HepG2 (cell line): ENCODE measurements around the gene ACTN3. TPM values are rescaled to one million over a fixed set of nuclear protein-coding genes. Genes with fewer than 3 reads are reported as not detected.

ENCODE experiments used
- ATAC-seq: fragments of 200-7000 bp; cut with Tn5 transposase; 3 replicates; pipeline ENCODE4 v1.9.1; 2020; ENCODE audit warnings: mild to moderate bottlenecking, moderate library complexity
- BruUV-seq: library from RNA; stranded (reverse); fragments of 400-500 nt; replicated peaks from 2 replicates; lab custom pipeline; 2021; lab: Mats Ljungman, UMichigan
- CTCF ChIA-PET: fragments of 300-600 bp; formaldehyde crosslinking; extraction: SDS; loops from one replicate; lab custom pipeline; 2021; ENCODE audit warnings: low total read pairs, inconsistent platforms, low intra/inter-chr PET ratio; lab: Yijun Ruan, JAX
- POLR2A ChIA-PET: fragments of 350-600 bp; sonication (Branson Sonifier 250); formaldehyde crosslinking; loops from one replicate; lab custom pipeline; 2020; ENCODE audit warnings: antibody characterized with exemption, inconsistent platforms; lab: Yijun Ruan, JAX
- DNase-seq: peaks from one replicate; pipeline ENCODE4 v3.0.0-alpha.2; 2015; ENCODE audit warnings: low spot score
- FAIRE-seq: peaks from 3 replicates; lab custom pipeline; 2011; peaks lifted over from hg19 to GRCh38; lab: Jason Lieb, UNC
- H2AFZ ChIP-seq: one replicate; pipeline ENCODE4 v1.6.1; 2011; ENCODE audit warnings: low read length, inconsistent platforms
- H3K27ac ChIP-seq: fragments of 300-600 bp; 3 replicates; pipeline ENCODE4 v1.8.0; 2011; ENCODE audit warnings: mixed run types, mild to moderate bottlenecking, mixed read lengths, low read length, inconsistent platforms; ENCODE audit not compliant: insufficient read depth; ENCODE audit errors: extremely low read length
- H3K27me3 ChIP-seq, 2 experiments: fragments of 200-600 bp in 1 of 2; 2 replicates in 1 of 2; 3 replicates in 1 of 2; pipeline versions ENCODE4 v1.6.0 to v1.8.0; 2011; ENCODE audit warnings: low read length in 2 of 2, mild to moderate bottlenecking in 2 of 2, moderate library complexity in 2 of 2, inconsistent platforms in 1 of 2; ENCODE audit not compliant: insufficient read depth in 2 of 2, control insufficient read depth in 1 of 2
- H3K36me3 ChIP-seq, 2 experiments: fragments of 200-600 bp in 1 of 2; replicated peaks in 1 of 2; 2 replicates in 1 of 2; 3 replicates in 1 of 2; pipeline versions ENCODE4 v1.5.1 to v1.8.0; 2011; ENCODE audit warnings: low read length in 2 of 2, inconsistent platforms in 1 of 2; ENCODE audit not compliant: insufficient read depth in 2 of 2, control insufficient read depth in 1 of 2
- H3K4me1 ChIP-seq: 2 replicates; pipeline ENCODE4 v1.5.1; 2012; ENCODE audit warnings: low read length, inconsistent platforms; ENCODE audit not compliant: insufficient read depth
- H3K4me2 ChIP-seq: 2 replicates; pipeline ENCODE4 v1.6.0; 2011; ENCODE audit warnings: low read depth, low read length, inconsistent platforms
- H3K4me3 ChIP-seq, 3 experiments: fragments of 200-600 bp in 1 of 3; sonication (generic), shearing (Covaris generic) in 1 of 3; replicated peaks in 1 of 3; 2 replicates each; pipeline ENCODE4 v1.5.1; 2011 to 2016; ENCODE audit warnings: low read length in 3 of 3, inconsistent platforms in 2 of 3, low read depth in 2 of 3, mild to moderate bottlenecking in 2 of 3, control low read depth in 1 of 3, mixed read lengths in 1 of 3; ENCODE audit not compliant: insufficient read depth in 1 of 3
- H3K79me2 ChIP-seq: one replicate; pipeline ENCODE4 v1.6.1; 2011; ENCODE audit warnings: low read length, inconsistent platforms; ENCODE audit not compliant: insufficient read depth
- H3K9ac ChIP-seq: 2 replicates; pipeline ENCODE4 v1.6.0; 2011; ENCODE audit warnings: mild to moderate bottlenecking, low read depth, low read length, inconsistent platforms; ENCODE audit not compliant: insufficient read depth
- H3K9me3 ChIP-seq: 2 replicates; pipeline ENCODE4 v1.5.1; 2012; ENCODE audit warnings: mild to moderate bottlenecking, low read length
- H4K20me1 ChIP-seq: 2 replicates; pipeline ENCODE4 v1.6.0; 2011; ENCODE audit warnings: inconsistent platforms, mild to moderate bottlenecking, low read length, moderate library complexity; ENCODE audit not compliant: insufficient read depth
- RBM22 ChIP-seq: fragments of 200-400 bp; formaldehyde crosslinking; optimal IDR thresholded peaks from 2 replicates; pipeline ENCODE3; 2017; ENCODE audit warnings: mild to moderate bottlenecking, low read length, moderate library complexity
- TEAD3 ChIP-seq: optimal IDR thresholded peaks from 2 replicates; pipeline ENCODE3; 2016; ENCODE audit warnings: borderline replicate concordance
- ZMYM3 ChIP-seq: sonication (generic); formaldehyde crosslinking; IDR thresholded peaks from 2 replicates; pipeline ENCODE4 v1.5.1; 2020; ENCODE audit warnings: mild to moderate bottlenecking, missing genetic modification reagents
- ZNF224 ChIP-seq: sonication (generic); formaldehyde crosslinking; IDR thresholded peaks from 2 replicates; pipeline ENCODE4 v1.5.0; 2020; ENCODE audit warnings: mild to moderate bottlenecking, missing genetic modification reagents
- ZNF713 ChIP-seq: sonication (generic); formaldehyde crosslinking; IDR thresholded peaks from 2 replicates; pipeline ENCODE4 v1.4.0; 2020; ENCODE audit warnings: mild to moderate bottlenecking, missing genetic modification reagents
- ZNF768 ChIP-seq: sonication (generic); formaldehyde crosslinking; IDR thresholded peaks from 2 replicates; pipeline ENCODE4 v1.4.0; 2020; ENCODE audit warnings: missing genetic modification reagents
- WGBS: methylation state at CpG from one replicate; pipeline ENCODE4 v1.1.6; 2017; ENCODE audit warnings: low lambda C conversion rate; 5-methylcytosine and 5-hydroxymethylcytosine counted together
- in situ Hi-C: cut with HindIII; loops from 2 replicates; pipeline ENCODE4 v1.10.0; 2017; ENCODE audit warnings: low pct_unique_long_range_greater_than_20kb; ENCODE audit not compliant: extremely low pct_ligation_motif_present
- intact Hi-C: fragments of 100-400 bp; cut with micrococcal nuclease; formaldehyde crosslinking; loops from one replicate; pipeline ENCODE4 v1.10.0; 2022; ENCODE audit not compliant: unreplicated experiment
- polyA plus RNA-seq, 8 experiments: library from polyadenylated mRNA; depleted of rRNA in 3 of 8; stranded (reverse) in 7 of 8; unstranded in 1 of 8; fragments of >200 nt; fragmentation: Illumina TruSeq in 4 of 8; extraction: Trizol in 4 of 8; gene quantifications; 2 replicates each; pipeline versions ENCODE4 v1.2.1 to v1.2.3, GENCODE V29; 2011 to 2016; ENCODE audit warnings: low read depth in 4 of 8, missing spikeins in 1 of 8, mixed read lengths in 1 of 8; ENCODE audit not compliant: insufficient read depth in 1 of 8
- total RNA-seq, 5 experiments: library from RNA; depleted of rRNA; stranded (reverse); fragments of >200 nt; fragmentation: Illumina TruSeq; extraction: Trizol; gene quantifications; 2 replicates each; pipeline ENCODE4 v1.2.3, GENCODE V29; 2016; ENCODE audit warnings: low read depth in 1 of 5

ACTN3 gene
- total and polyA plus RNA-seq, 2 of the 13 experiments (the other 11 are each of a cell fraction or from before 2014, with no cell fraction given): 0.04 to 0.09 TPM

DNA sequence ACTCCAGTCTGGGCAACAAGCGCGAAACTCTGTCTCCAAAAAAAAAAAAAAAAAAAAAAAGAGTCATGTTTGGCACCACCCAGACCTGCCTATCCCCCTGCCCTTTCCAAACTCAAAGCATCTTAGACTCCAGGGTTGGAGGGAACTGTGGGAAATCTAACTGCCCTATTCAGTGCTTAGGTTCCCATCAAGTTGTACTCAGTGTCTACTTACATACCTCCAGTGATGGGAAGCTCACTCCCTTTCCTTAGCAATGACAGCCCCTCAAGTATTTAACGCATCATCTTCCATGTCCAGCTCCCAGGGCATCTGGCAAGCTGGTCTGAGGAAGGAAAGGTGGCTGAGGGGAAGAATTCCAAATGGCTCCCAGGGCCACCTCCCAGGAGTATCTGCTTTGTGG lies 3.0 kb downstream of the ACTN3 start:
- Histone ChIP-seq H3K27me3 (peaks cover 2 to 11% of the 10 kb centered on the region in 2 experiments; a peak in 4 of 5 replicates), H3K27ac (no peak overlapping the region), H3K4me2 (no peak overlapping the region), H2AFZ (no peak overlapping the region), H3K9me3 (no peaks in the 10 kb centered on the region), H3K9ac (no peak overlapping the region), H3K4me3 (no peak overlapping the region), H3K4me1 (peaks cover 46% of the 10 kb centered on the region), H3K36me3 (no peaks in the 10 kb centered on the region), H4K20me1 (no peaks in the 10 kb centered on the region), H3K79me2 (no peaks in the 10 kb centered on the region)
- WGBS: 55% methylated on average over 3 of the region's 3 CpGs
- DNase-seq (no peak), FAIRE-seq (no peak), ATAC-seq (no peak)
- CTCF ChIA-PET: no interaction called here
- TF ChIP-seq ZMYM3 (CRISPR knock-in tag) (peak; percentile 58; the same call in 1 of the 2 replicates), TEAD3 (CRISPR knock-in tag) (no peak), RBM22 (no peak)
- in situ Hi-C loops: loop anchor here (25.0 kb wide), 1 partner anchor 288 kb away; the partner anchor contains the start of gene RCE1
- POLR2A ChIA-PET: no interaction called here
- intact Hi-C loops: no loop called here
- BruUV-seq: no TSS peak

DNA sequence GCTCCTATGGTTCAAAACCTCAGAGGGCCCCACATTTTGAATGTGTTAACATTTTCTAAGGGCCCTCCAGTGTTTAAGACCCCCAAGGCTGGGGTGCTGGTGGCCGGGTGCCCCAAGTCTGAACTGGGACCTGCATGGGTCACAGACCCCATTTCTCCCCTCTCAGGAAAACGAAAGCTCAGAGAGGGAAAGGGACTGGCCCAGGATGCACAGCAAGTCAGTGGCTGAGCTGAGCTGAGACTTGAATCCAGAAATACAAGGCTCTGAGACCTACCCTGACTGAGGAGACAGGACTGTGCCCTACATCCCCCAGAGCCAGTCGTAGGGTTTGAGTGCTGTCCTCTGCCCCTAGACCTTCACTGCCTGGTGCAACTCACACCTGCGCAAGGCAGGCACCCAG lies 4.2 kb downstream of the ACTN3 start:
- no peak overlapping the region for H2AFZ ChIP-seq
- no peak overlapping the region for H3K4me3 ChIP-seq
- in situ Hi-C loops (loop anchor here (25.0 kb wide), 1 partner anchor 286 kb away; the partner anchor contains the start of gene RCE1), intact Hi-C loops (no loop called here)
- ATAC-seq (no peak), FAIRE-seq (no peak), DNase-seq (no peak)
- peaks cover 40% of the 10 kb centered on the region for H3K4me1 ChIP-seq
- no peaks in the 10 kb centered on the region for H3K79me2 ChIP-seq
- CTCF ChIA-PET: no interaction called here
- no peaks in the 10 kb centered on the region for H3K9me3 ChIP-seq
- peaks cover 2 to 19% of the 10 kb centered on the region in 2 experiments for H3K27me3 ChIP-seq
- no peak overlapping the region for H3K9ac ChIP-seq
- BruUV-seq: no TSS peak
- no peak overlapping the region for H3K4me2 ChIP-seq
- no peaks in the 10 kb centered on the region for H4K20me1 ChIP-seq
- TF ChIP-seq ZNF713 (CRISPR knock-in tag) (no peak), ZNF768 (CRISPR knock-in tag) (peak; percentile 97), ZMYM3 (CRISPR knock-in tag) (0 out of 2 replicates have a peak, but pooled peaks have one; percentile 20), ZNF224 (no peak)
- no peak overlapping the region for H3K27ac ChIP-seq
- WGBS: 42% methylated on average over 3 of the region's 4 CpGs
- POLR2A ChIA-PET: interaction anchor here (1.5 kb wide), 1 partner anchor 88 kb away, joined by 4 read pairs; the partner anchor contains the start of gene RBM4
- no peaks in the 10 kb centered on the region for H3K36me3 ChIP-seq
